Upper lobe of left lung (tissue), 6 donors: ENCODE results near the gene ST3GAL5. TPM values are rescaled to one million over a fixed set of nuclear protein-coding genes. Genes with fewer than 3 reads are reported as not detected.

Experiments
- ATAC-seq, 2 donors: fragments of 200-7000 bp; cut with Tn5 transposase; one replicate each; pipeline ENCODE4 v1.9.1; 2022; ENCODE audit warnings: mild to moderate bottlenecking in 2 of 2, moderate library complexity in 2 of 2; ENCODE audit not compliant: low FRiP score in 2 of 2
- DNase-seq, 2 donors: peaks; one replicate each; pipeline ENCODE4 v3.0.0-alpha.2; 2019 to 2020
- H3K27ac ChIP-seq, 4 donors: fragments of 200-600 bp; sonication (generic); one replicate each; pipeline ENCODE4 v1.5.1; 2016 to 2019
- H3K27me3 ChIP-seq, 4 donors: fragments of 200-600 bp; sonication (generic); one replicate each; pipeline ENCODE4 v1.5.1; 2017 to 2019
- H3K36me3 ChIP-seq, 4 donors: fragments of 200-600 bp; sonication (generic); one replicate each; pipeline ENCODE4 v1.5.1; 2016 to 2019
- H3K4me1 ChIP-seq, 4 donors: fragments of 200-600 bp; sonication (generic); one replicate each; pipeline ENCODE4 v1.5.1; 2018 to 2019
- H3K4me3 ChIP-seq, 4 donors: fragments of 200-600 bp; sonication (generic); one replicate each; pipeline ENCODE4 v1.5.1; 2017 to 2019; ENCODE audit warnings: mild to moderate bottlenecking in 2 of 4, moderate library complexity in 1 of 4
- H3K9me3 ChIP-seq, 4 donors: fragments of 200-600 bp; sonication (generic); one replicate each; pipeline ENCODE4 v1.5.1; 2018 to 2019
- CTCF ChIP-seq, 6 experiments: fragments of 450-650 bp in 4 of 6; fragments of 200-600 bp in 2 of 6; sonication (generic) in 2 of 6; IDR thresholded peaks; one replicate each; pipeline ENCODE4 v1.5.1; 2016 to 2019; ENCODE audit warnings: antibody characterized with exemption in 6 of 6
- EP300 ChIP-seq, 4 donors: sonication (generic); formaldehyde crosslinking; IDR thresholded peaks; one replicate each; pipeline ENCODE4 v1.5.1; 2017; ENCODE audit warnings: antibody characterized with exemption in 4 of 4, control low read depth in 2 of 4
- POLR2A ChIP-seq, 4 donors: fragments of 450-650 bp; IDR thresholded peaks; one replicate each; pipeline ENCODE4 v1.5.1; 2016 to 2017; ENCODE audit warnings: antibody characterized with exemption in 4 of 4, mild to moderate bottlenecking in 2 of 4
- POLR2AphosphoS5 ChIP-seq, 2 donors: sonication (generic); formaldehyde crosslinking; IDR thresholded peaks; one replicate each; pipeline ENCODE4 v1.5.1; 2017; ENCODE audit warnings: antibody characterized with exemption in 2 of 2
- WGBS, 2 donors: methylation state at CpG; one replicate each; pipeline ENCODE4 v1.1.5; 2017 to 2018; 5-methylcytosine and 5-hydroxymethylcytosine counted together
- total RNA-seq, 6 donors: library from RNA; depleted of rRNA in 4 of 6; stranded (reverse); fragments of >200 nt in 4 of 6; gene quantifications; one replicate each; pipeline versions ENCODE4 v1.1.0 to v1.2.1, GENCODE V29; 2016 to 2021
- donor health status: DM: no; HTN: no; CAD: no; lungs with moderate emphysema.
- donor health status: DM: no; HTN: yes; CAD: no; lungs with severe emphysema.

ST3GAL5 gene
- total RNA-seq, 6 donors from 2014 or later, result 54.5 to 162 (median 83.8) TPM

- Histone ChIP-seq H3K36me3 (no peaks in the 10 kb centered on the region), H3K9me3 (no peaks in the 10 kb centered on the region), H3K27me3 (no peaks in the 10 kb centered on the region), H3K4me3 (no peak overlapping the region), H3K4me1 (peaks cover 0 to 14% (median 4%) of the 10 kb centered on the region in 4 donors), H3K27ac (peak overlapping the region; percentile 19 to 64 (median 45))
- ATAC-seq (peak; percentile 45 to 65), DNase-seq (peak in 1 of 2 donors; percentile 53)
- 68 to 72% methylated on average over 9 of the region's 9 CpGs for WGBS, 2 donors
- TF ChIP-seq POLR2A (IDR thresholded peaks at IDR 0.05) (no peak), POLR2AphosphoS5 (IDR thresholded peaks at IDR 0.05) (peak; percentile 45 to 73)
These were observed 23.3 kb upstream of the ST3GAL5 start for GRCh38 chr2:85911814-85912692.

DNA sequence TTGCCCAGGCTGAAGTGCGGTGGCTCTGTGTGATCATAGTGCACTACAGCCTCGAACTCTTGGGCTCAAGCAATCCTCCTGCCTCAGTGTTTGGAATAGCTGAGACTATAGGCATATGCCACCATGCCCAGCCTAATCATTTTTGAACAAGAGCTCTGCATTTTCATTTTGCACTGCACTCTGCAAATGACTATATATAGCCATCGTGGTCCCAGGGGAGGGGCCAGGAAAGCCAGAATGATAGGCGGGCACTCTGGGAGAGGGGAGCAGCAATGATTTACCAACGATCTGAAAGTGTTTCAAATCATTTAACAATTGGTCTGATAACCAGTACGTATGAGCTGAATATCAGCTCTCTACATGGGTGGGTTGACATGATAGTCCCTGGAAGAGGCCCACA is 22.3 kb upstream of the ST3GAL5 start:
- no peak for DNase-seq
- TF ChIP-seq EP300 (IDR thresholded peaks at IDR 0.05) (no peak), POLR2AphosphoS5 (IDR thresholded peaks at IDR 0.05) (no peak), POLR2A (IDR thresholded peaks at IDR 0.05) (no peak), CTCF (IDR thresholded peaks at IDR 0.05) (no peak)
- no peaks in the 10 kb centered on the region for H3K27me3 ChIP-seq

DNA sequence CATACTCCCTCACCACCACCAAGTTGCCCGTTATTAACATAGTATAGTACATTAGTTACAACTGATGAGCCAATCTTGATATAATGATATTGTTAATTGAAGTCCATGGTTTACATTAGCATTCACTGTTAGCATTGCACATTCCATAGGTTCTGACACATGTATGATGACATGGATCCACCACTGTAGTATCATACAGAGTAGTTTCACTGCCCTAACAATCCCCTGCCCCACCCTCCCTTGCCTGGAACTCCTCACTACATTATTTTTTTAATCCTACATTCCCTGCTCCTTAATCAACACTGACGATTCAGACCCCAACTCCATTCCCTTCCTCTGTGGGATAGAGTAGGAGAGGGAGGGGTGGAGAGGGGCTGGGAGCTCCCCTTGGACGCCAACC is 20.2 kb upstream of the ST3GAL5 start:
- Histone ChIP-seq H3K27me3 (no peaks in the 10 kb centered on the region), H3K4me3 (no peak overlapping the region), H3K36me3 (no peaks in the 10 kb centered on the region), H3K9me3 (no peaks in the 10 kb centered on the region), H3K27ac (no peak overlapping the region), H3K4me1 (peaks cover 10 to 23% (median 14%) of the 10 kb centered on the region in 4 donors)
- ATAC-seq, result no peak
- no peak for TF ChIP-seq EP300 (IDR thresholded peaks at IDR 0.05)
- TF ChIP-seq POLR2AphosphoS5 (IDR thresholded peaks at IDR 0.05), result no peak
- no peak for TF ChIP-seq CTCF (IDR thresholded peaks at IDR 0.05)
- no peak for TF ChIP-seq POLR2A (IDR thresholded peaks at IDR 0.05)
- no peak for DNase-seq
- WGBS, 2 donors, result 92 to 93% methylated on average over 3 of the region's 3 CpGs

More for the DNA sequence above, 22.3 kb upstream of the ST3GAL5 start:
- ATAC-seq, result no peak
- Histone ChIP-seq H3K9me3 (no peaks in the 10 kb centered on the region), H3K4me1 (peaks cover 0 to 14% (median 5%) of the 10 kb centered on the region in 4 donors), H3K27ac (peak overlapping the region; percentile 11 to 38 (median 33)), H3K4me3 (no peak overlapping the region), H3K36me3 (no peaks in the 10 kb centered on the region)
- WGBS, 2 donors, result 66 to 79% methylated on average over 5 to 6 of the region's 6 CpGs

DNA sequence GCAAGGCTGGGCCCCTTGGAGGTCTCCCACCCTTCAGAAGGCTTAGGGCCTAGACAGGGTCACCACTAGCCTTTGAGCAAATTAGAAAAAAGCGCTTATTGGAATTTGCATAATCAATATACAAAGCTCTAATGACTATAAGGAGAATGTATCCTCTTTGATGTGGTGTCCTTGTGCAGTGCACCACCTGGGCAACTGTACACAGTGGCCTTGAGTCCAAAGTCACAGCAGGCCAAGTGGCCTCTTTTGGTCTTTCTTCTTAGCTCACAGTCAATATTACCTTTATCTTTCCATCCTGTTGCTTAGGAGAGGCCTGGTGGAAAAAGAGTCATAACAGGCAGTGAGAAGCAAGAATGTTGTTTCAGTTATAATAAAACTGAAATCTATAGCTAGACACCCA is 19.7 kb upstream of the ST3GAL5 start:
- TF ChIP-seq POLR2A (IDR thresholded peaks at IDR 0.05) (no peak), CTCF (IDR thresholded peaks at IDR 0.05) (no peak), EP300 (IDR thresholded peaks at IDR 0.05) (no peak), POLR2AphosphoS5 (IDR thresholded peaks at IDR 0.05) (no peak)
- Histone ChIP-seq H3K4me3 (no peak overlapping the region), H3K9me3 (no peaks in the 10 kb centered on the region), H3K4me1 (peaks cover 10 to 23% (median 14%) of the 10 kb centered on the region in 4 donors), H3K36me3 (no peaks in the 10 kb centered on the region), H3K27ac (no peak overlapping the region), H3K27me3 (no peaks in the 10 kb centered on the region)
- no peak for ATAC-seq
- 88 to 100% methylated on average over 1 of the region's 1 CpG for WGBS, 2 donors
- DNase-seq, result no peak

DNA sequence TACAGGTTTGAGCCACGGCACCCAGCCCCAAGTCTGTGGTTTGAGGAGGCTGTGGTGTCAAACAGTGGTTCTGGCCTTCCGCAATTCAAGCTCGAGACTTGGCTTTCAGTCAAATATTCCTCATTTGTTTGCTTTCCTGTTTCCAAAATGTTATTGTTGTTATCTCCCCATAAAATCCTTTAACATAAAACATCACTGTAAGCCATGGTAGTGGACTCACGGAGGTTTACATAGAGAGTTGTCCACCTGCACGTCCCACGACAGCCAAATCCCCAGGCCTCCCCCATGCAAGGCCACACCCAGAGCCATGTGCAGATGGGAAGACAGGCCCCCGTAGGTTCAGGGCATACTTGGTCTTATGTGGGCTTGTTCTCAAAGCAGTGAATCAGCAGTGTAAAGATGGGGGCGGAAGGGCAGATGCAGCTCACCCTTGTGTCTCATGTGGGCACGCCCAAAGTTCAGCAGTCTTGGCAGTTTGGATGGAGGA is 18.9 kb upstream of the ST3GAL5 start:
- Histone ChIP-seq H3K9me3 (no peaks in the 10 kb centered on the region), H3K4me1 (peaks cover 10 to 23% (median 14%) of the 10 kb centered on the region in 4 donors), H3K36me3 (no peaks in the 10 kb centered on the region), H3K27ac (no peak overlapping the region), H3K27me3 (no peaks in the 10 kb centered on the region), H3K4me3 (no peak overlapping the region)
- TF ChIP-seq POLR2A (IDR thresholded peaks at IDR 0.05) (no peak), CTCF (IDR thresholded peaks at IDR 0.05) (no peak), POLR2AphosphoS5 (IDR thresholded peaks at IDR 0.05) (no peak), EP300 (IDR thresholded peaks at IDR 0.05) (no peak)
- DNase-seq (no peak), ATAC-seq (no peak)
- 57 to 61% methylated on average over 6 to 9 of the region's 9 CpGs for WGBS, 2 donors
